GM12878 (cell line): ENCODE measurements around the gene JADE2. TPM values are rescaled to one million over a fixed set of nuclear protein-coding genes. Genes with fewer than 3 reads are reported as not detected.
A peak's percentile ranks its signal among the peaks of the same experiment; 100 is the strongest.

ENCODE experiments used
- ATAC-seq: fragments of 200-7000 bp; cut with Tn5 transposase; 3 replicates; pipeline ENCODE4 v1.9.1; 2020; ENCODE audit warnings: mild to moderate bottlenecking, moderate library complexity
- BruUV-seq: library from RNA; stranded (reverse); fragments of 400-500 nt; replicated peaks from 2 replicates; lab custom pipeline; 2021; lab: Mats Ljungman, UMichigan
- CTCF ChIA-PET: fragments of 300-600 bp; sonication (Branson Sonifier 250); formaldehyde crosslinking; extraction: SDS; loops from one replicate; lab custom pipeline; 2021; ENCODE audit warnings: inconsistent platforms; lab: Yijun Ruan, JAX
- POLR2A ChIA-PET: fragments of 350-600 bp; formaldehyde crosslinking; extraction: SDS; loops from one replicate; lab custom pipeline; 2021; ENCODE audit warnings: inconsistent platforms; lab: Charles Lee
- RAD21 ChIA-PET: fragments of 300-600 bp; sonication (Branson Sonifier 250); formaldehyde crosslinking; loops from one replicate; lab custom pipeline; 2023; ENCODE audit warnings: antibody characterized with exemption; ENCODE audit not compliant: unreplicated experiment; lab: Charles Lee
- SMC1A ChIA-PET: fragments of 300-600 bp; sonication (Branson Sonifier 250); formaldehyde crosslinking; loops from one replicate; lab custom pipeline; 2023; ENCODE audit not compliant: unreplicated experiment, uncharacterized antibody; lab: Charles Lee
- DNase-seq: peaks from one replicate; pipeline ENCODE4 v3.0.0-alpha.2; 2011; ENCODE audit warnings: low read depth, low spot score
- FAIRE-seq: peaks from 3 replicates; lab custom pipeline; 2011; peaks lifted over from hg19 to GRCh38; lab: Jason Lieb, UNC
- H2AFZ ChIP-seq: 2 replicates; pipeline ENCODE4 v1.6.0; 2011; ENCODE audit warnings: low read depth, low read length, control low read depth; ENCODE audit not compliant: control insufficient read depth
- H3K27ac ChIP-seq: 2 replicates; pipeline ENCODE4 v1.5.1; 2011; ENCODE audit warnings: control low read depth; ENCODE audit not compliant: control insufficient read depth, insufficient read depth
- H3K27me3 ChIP-seq, 2 experiments: replicated peaks in 1 of 2; 2 replicates each; pipeline versions ENCODE4 v1.6.0 to v1.6.1; 2011; ENCODE audit warnings: low read length in 1 of 2; ENCODE audit not compliant: control insufficient read depth in 2 of 2, insufficient read depth in 2 of 2
- H3K36me3 ChIP-seq, 2 experiments: 2 replicates each; pipeline ENCODE4 v1.5.1; 2011; ENCODE audit warnings: low read length in 1 of 2; ENCODE audit not compliant: control insufficient read depth in 2 of 2, insufficient read depth in 2 of 2
- H3K4me1 ChIP-seq: 2 replicates; pipeline ENCODE4 v1.6.1; 2011; ENCODE audit warnings: mild to moderate bottlenecking, low read length, moderate library complexity, mixed read lengths; ENCODE audit not compliant: control insufficient read depth, insufficient read depth
- H3K4me2 ChIP-seq: 2 replicates; pipeline ENCODE4 v1.6.0; 2011; ENCODE audit warnings: control low read depth; ENCODE audit not compliant: control insufficient read depth, insufficient read depth
- H3K4me3 ChIP-seq: fragments of 200-600 bp; sonication (generic); 2 replicates; pipeline ENCODE4 v1.5.1; 2016
- H3K79me2 ChIP-seq: 2 replicates; pipeline ENCODE4 v1.6.0; 2011; ENCODE audit warnings: low read length; ENCODE audit not compliant: control insufficient read depth, insufficient read depth
- H3K9ac ChIP-seq: 2 replicates; pipeline ENCODE4 v1.8.0; 2011; ENCODE audit warnings: low read length, control low read depth, mixed read lengths; ENCODE audit not compliant: control insufficient read depth, insufficient read depth
- H3K9me3 ChIP-seq: replicated peaks from 3 replicates; pipeline ENCODE4 v1.5.1; 2011; ENCODE audit warnings: mild to moderate bottlenecking, low read length; ENCODE audit not compliant: control insufficient read depth, insufficient read depth
- H4K20me1 ChIP-seq: 2 replicates; pipeline ENCODE4 v1.6.0; 2011; ENCODE audit not compliant: control insufficient read depth, insufficient read depth
- CBFB ChIP-seq: IDR thresholded peaks from 2 replicates; pipeline ENCODE4 v1.6.1; 2016; ENCODE audit warnings: antibody characterized with exemption, low read depth
- CREB1 ChIP-seq: IDR thresholded peaks from 2 replicates; pipeline ENCODE4 v1.6.1; 2012; ENCODE audit warnings: low read depth, mild to moderate bottlenecking, inconsistent platforms
- POLR2AphosphoS5 ChIP-seq: IDR thresholded peaks from 2 replicates; pipeline ENCODE4 v1.6.1; 2011; ENCODE audit warnings: mild to moderate bottlenecking, low read length, inconsistent platforms
- SMAD1 ChIP-seq: fragments of 450-650 bp; IDR thresholded peaks from 2 replicates; pipeline ENCODE4 v1.6.1; 2018; ENCODE audit warnings: mild to moderate bottlenecking, low read depth; ENCODE audit not compliant: partially characterized antibody
- SPI1 ChIP-seq: IDR thresholded peaks from 2 replicates; pipeline ENCODE4 v1.6.1; 2011; ENCODE audit warnings: low read depth, mild to moderate bottlenecking, low read length, moderate library complexity, borderline replicate concordance; ENCODE audit not compliant: insufficient read depth
- TARDBP ChIP-seq: IDR thresholded peaks from 2 replicates; pipeline ENCODE4 v1.6.1; 2016; ENCODE audit warnings: borderline replicate concordance
- YY1 ChIP-seq: IDR thresholded peaks from 2 replicates; pipeline ENCODE4 v1.6.1; 2011; ENCODE audit warnings: low read depth, mild to moderate bottlenecking, low read length
- ZNF687 ChIP-seq: fragments of 450-650 bp; IDR thresholded peaks from 2 replicates; pipeline ENCODE4 v1.6.1; 2017; ENCODE audit warnings: mild to moderate bottlenecking, moderate library complexity
- WGBS: methylation state at CpG from one replicate; pipeline ENCODE4 v1.1.6; 2016; ENCODE audit warnings: low lambda C conversion rate; ENCODE audit not compliant: insufficient replicate concordance, insufficient coverage; ENCODE audit errors: missing lambda C conversion rate; 5-methylcytosine and 5-hydroxymethylcytosine counted together
- in situ Hi-C: fragments of 300-500 bp; cut with MboI; formaldehyde crosslinking; loops from 9 replicates; pipeline ENCODE4 v1.14.3; 2018; ENCODE audit warnings: mixed read lengths
- intact Hi-C: fragments of 100-400 bp; cut with micrococcal nuclease; formaldehyde crosslinking; loops from one replicate; pipeline ENCODE4 v1.14.2; 2022; ENCODE audit not compliant: unreplicated experiment
- polyA plus RNA-seq, 11 experiments: library from polyadenylated mRNA; depleted of rRNA in 4 of 11; unstranded in 6 of 11; stranded (reverse) in 5 of 11; fragments of >200 nt; fragmentation: Nextera tagmentation in 4 of 11; fragmentation: Illumina TruSeq in 1 of 11; extraction: Ambion mirVana in 4 of 11; extraction: Trizol in 1 of 11; gene quantifications; 1 replicate in 1 of 11; 2 replicates in 10 of 11; pipeline versions ENCODE4 v1.2.1 to v1.2.3, GENCODE V29; 2011 to 2016; ENCODE audit warnings: inconsistent platforms in 2 of 11, missing spikeins in 2 of 11, low read depth in 1 of 11
- total RNA-seq, 4 experiments: library from RNA; depleted of rRNA in 3 of 4; stranded (reverse); fragments of >200 nt in 3 of 4; fragmentation: Illumina TruSeq in 1 of 4; extraction: Trizol in 1 of 4; gene quantifications; 2 replicates each; pipeline versions ENCODE4 v1.2.1 to v1.2.3, GENCODE V29; 2013 to 2021
- TF ChIP-seq, protein P1 (sequence below): fragments of 450-650 bp; IDR thresholded peaks from 2 replicates; pipeline ENCODE4 v1.6.1; 2016; ENCODE audit warnings: mild to moderate bottlenecking
- TF ChIP-seq, protein P2 (sequence below): fragments of 150-350 bp; IDR thresholded peaks from 2 replicates; pipeline ENCODE4 v1.6.1; 2016; ENCODE audit warnings: low read depth, low read length

The JADE2 gene
- total and polyA plus RNA-seq, 10 of the 15 experiments (the other 5 are each of a cell fraction or from before 2014, with no cell fraction given) = 1.5 to 67.0 (median 22.4) TPM

- WGBS = 0% methylated on average over 11 of the region's 11 CpGs
- POLR2A ChIA-PET = interaction anchor here (1.0 to 8.5 kb wide), 5 partner anchors 10 to 160 kb away, joined by 3 to 113 read pairs (median 15); partner anchors contain the start of genes CDKN2AIPNL and JADE2
- peak overlapping the region; percentile 92 for H3K4me2 ChIP-seq
- peaks cover 3 to 13% of the 10 kb centered on the region in 2 experiments; a peak in 3 of 4 replicates for H3K36me3 ChIP-seq
- H3K79me2 ChIP-seq = peaks cover 54% of the 10 kb centered on the region
- intact Hi-C loops (loop anchor here (2.0 to 5.0 kb wide), 3 partner anchors 19 to 417 kb away; partner anchors contain the start of genes JADE2 and SEC24A), in situ Hi-C loops (no loop called here)
- SMC1A ChIA-PET = interaction anchor here (0.9 to 8.8 kb wide), 7 partner anchors 11 to 133 kb away, joined by 3 to 148 read pairs (median 4); partner anchors contain the start of genes CDKN2AIPNL and JADE2
- RAD21 ChIA-PET = interaction anchor here (0.7 to 8.4 kb wide), 9 partner anchors 11 to 160 kb away, joined by 3 to 144 read pairs (median 5); partner anchors contain the start of genes CDKN2AIPNL and JADE2
- no TSS peak for BruUV-seq
- no peaks in the 10 kb centered on the region for H3K9me3 ChIP-seq
- H3K4me1 ChIP-seq = peaks cover 75% of the 10 kb centered on the region
- H3K27me3 ChIP-seq = no peaks in the 10 kb centered on the region
- H2AFZ ChIP-seq = peak overlapping the region; percentile 20
- ATAC-seq (peak; percentile 68), DNase-seq (no peak), FAIRE-seq (peak; percentile 74)
- CTCF ChIA-PET = interaction anchor here (0.8 to 9.9 kb wide), 8 partner anchors 11 to 240 kb away, joined by 3 to 145 read pairs (median 6); partner anchors contain the start of genes CDKN2AIPNL and JADE2
- peak overlapping the region; percentile 78 for H3K4me3 ChIP-seq
- peak overlapping the region; percentile 89 for H3K27ac ChIP-seq
- no peaks in the 10 kb centered on the region for H4K20me1 ChIP-seq
- peak overlapping the region; percentile 74 for H3K9ac ChIP-seq
- peak; percentile 36; the same call in 1 of the 2 replicates for TF ChIP-seq CREB1
- no peak for TF ChIP-seq TARDBP
- TF ChIP-seq POLR2AphosphoS5 = peak; percentile 76
- 0 out of 2 replicates have a peak, but pooled peaks have one; percentile 19 for TF ChIP-seq CBFB
- TF ChIP-seq, protein P1, sequence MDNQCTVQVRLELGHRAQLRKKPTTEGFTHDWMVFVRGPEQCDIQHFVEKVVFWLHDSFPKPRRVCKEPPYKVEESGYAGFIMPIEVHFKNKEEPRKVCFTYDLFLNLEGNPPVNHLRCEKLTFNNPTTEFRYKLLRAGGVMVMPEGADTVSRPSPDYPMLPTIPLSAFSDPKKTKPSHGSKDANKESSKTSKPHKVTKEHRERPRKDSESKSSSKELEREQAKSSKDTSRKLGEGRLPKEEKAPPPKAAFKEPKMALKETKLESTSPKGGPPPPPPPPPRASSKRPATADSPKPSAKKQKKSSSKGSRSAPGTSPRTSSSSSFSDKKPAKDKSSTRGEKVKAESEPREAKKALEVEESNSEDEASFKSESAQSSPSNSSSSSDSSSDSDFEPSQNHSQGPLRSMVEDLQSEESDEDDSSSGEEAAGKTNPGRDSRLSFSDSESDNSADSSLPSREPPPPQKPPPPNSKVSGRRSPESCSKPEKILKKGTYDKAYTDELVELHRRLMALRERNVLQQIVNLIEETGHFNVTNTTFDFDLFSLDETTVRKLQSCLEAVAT = 0 out of 2 replicates have a peak, but pooled peaks have one; percentile 37
- 0 out of 2 replicates have a peak, but pooled peaks have one; percentile 17 for TF ChIP-seq YY1
- TF ChIP-seq ZNF687 = peak; percentile 91
- TF ChIP-seq SMAD1 = no peak
- TF ChIP-seq, protein P2, sequence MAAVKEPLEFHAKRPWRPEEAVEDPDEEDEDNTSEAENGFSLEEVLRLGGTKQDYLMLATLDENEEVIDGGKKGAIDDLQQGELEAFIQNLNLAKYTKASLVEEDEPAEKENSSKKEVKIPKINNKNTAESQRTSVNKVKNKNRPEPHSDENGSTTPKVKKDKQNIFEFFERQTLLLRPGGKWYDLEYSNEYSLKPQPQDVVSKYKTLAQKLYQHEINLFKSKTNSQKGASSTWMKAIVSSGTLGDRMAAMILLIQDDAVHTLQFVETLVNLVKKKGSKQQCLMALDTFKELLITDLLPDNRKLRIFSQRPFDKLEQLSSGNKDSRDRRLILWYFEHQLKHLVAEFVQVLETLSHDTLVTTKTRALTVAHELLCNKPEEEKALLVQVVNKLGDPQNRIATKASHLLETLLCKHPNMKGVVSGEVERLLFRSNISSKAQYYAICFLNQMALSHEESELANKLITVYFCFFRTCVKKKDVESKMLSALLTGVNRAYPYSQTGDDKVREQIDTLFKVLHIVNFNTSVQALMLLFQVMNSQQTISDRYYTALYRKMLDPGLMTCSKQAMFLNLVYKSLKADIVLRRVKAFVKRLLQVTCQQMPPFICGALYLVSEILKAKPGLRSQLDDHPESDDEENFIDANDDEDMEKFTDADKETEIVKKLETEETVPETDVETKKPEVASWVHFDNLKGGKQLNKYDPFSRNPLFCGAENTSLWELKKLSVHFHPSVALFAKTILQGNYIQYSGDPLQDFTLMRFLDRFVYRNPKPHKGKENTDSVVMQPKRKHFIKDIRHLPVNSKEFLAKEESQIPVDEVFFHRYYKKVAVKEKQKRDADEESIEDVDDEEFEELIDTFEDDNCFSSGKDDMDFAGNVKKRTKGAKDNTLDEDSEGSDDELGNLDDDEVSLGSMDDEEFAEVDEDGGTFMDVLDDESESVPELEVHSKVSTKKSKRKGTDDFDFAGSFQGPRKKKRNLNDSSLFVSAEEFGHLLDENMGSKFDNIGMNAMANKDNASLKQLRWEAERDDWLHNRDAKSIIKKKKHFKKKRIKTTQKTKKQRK = no peak
- TF ChIP-seq SPI1 = peak; percentile 70
Observed at GRCh38 chr5:134543820-134544614, 18.5 kb downstream of the JADE2 start.
